ENCODE data around the gene JPH3. TPM values are rescaled to one million over a fixed set of nuclear protein-coding genes. Genes with fewer than 3 reads are reported as not detected.

JPH3 gene
- total RNA-seq, 1 experiment from 2014 or later: 1.4 TPM

- Histone ChIP-seq H3K4me1 (ENCODE audit: insufficient read depth, low read length, poor library complexity, severe bottlenecking) (no peaks in the 10 kb centered on the region), H3K9me3 (ENCODE audit: low read depth, low read length, poor library complexity, severe bottlenecking) (no peaks in the 10 kb centered on the region), H3K27me3 (replicated peaks; ENCODE audit: insufficient read depth, low read depth, low read length, poor library complexity) (peaks cover 4% of the 10 kb centered on the region), H3K27ac (ENCODE audit: low read depth, low read length, poor library complexity, severe bottlenecking) (no peak overlapping the region), H3K36me3 (ENCODE audit: insufficient read depth, low read length, poor library complexity, severe bottlenecking) (no peaks in the 10 kb centered on the region), H3K4me3 (ENCODE audit: low read depth, low read length, poor library complexity, severe bottlenecking) (no peak overlapping the region)
- intact Hi-C loops (cut with micrococcal nuclease; ENCODE audit: unreplicated experiment): no loop called here
- ChIA-PET CTCF (no interaction called here), POLR2A (ENCODE audit: low non-redundant PET) (no interaction called here)
- no TSS peak for BruUV-seq (replicated peaks)
- no peak for TF ChIP-seq EZH2 (IDR thresholded peaks at IDR 0.05; ENCODE audit: borderline replicate concordance, low read depth, low read length, poor library complexity, severe bottlenecking)
- TF ChIP-seq CTCF (conservative IDR thresholded peaks at IDR 0.05; ENCODE audit: low read depth, low read length): no peak
- DNase-seq (ENCODE audit: low spot score): no peak
Observed at GRCh38 chr16:87648236-87648635, 45.9 kb downstream of the JPH3 start.

GRCh38 chr16:87648698-87649487 is 46.6 kb downstream of the JPH3 start:
- ChIA-PET CTCF (no interaction called here), POLR2A (ENCODE audit: low non-redundant PET) (no interaction called here)
- H3K27me3 ChIP-seq (replicated peaks; ENCODE audit: insufficient read depth, low read depth, low read length, poor library complexity): peaks cover 4% of the 10 kb centered on the region
- no peak overlapping the region for H3K4me3 ChIP-seq (ENCODE audit: low read depth, low read length, poor library complexity, severe bottlenecking)
- no peak for DNase-seq (ENCODE audit: low spot score)
- H3K36me3 ChIP-seq (ENCODE audit: insufficient read depth, low read length, poor library complexity, severe bottlenecking): no peaks in the 10 kb centered on the region
- no peak for TF ChIP-seq CTCF (conservative IDR thresholded peaks at IDR 0.05; ENCODE audit: low read depth, low read length)
- no peak overlapping the region for H3K27ac ChIP-seq (ENCODE audit: low read depth, low read length, poor library complexity, severe bottlenecking)
- no peaks in the 10 kb centered on the region for H3K9me3 ChIP-seq (ENCODE audit: low read depth, low read length, poor library complexity, severe bottlenecking)
- intact Hi-C loops (cut with micrococcal nuclease; ENCODE audit: unreplicated experiment): no loop called here
- no TSS peak for BruUV-seq (replicated peaks)
- no peaks in the 10 kb centered on the region for H3K4me1 ChIP-seq (ENCODE audit: insufficient read depth, low read length, poor library complexity, severe bottlenecking)

GRCh38 chr16:87652386-87652785 is 50.1 kb downstream of the JPH3 start:
- Histone ChIP-seq H3K36me3 (ENCODE audit: insufficient read depth, low read length, poor library complexity, severe bottlenecking) (no peaks in the 10 kb centered on the region), H3K27ac (ENCODE audit: low read depth, low read length, poor library complexity, severe bottlenecking) (no peak overlapping the region), H3K9me3 (ENCODE audit: low read depth, low read length, poor library complexity, severe bottlenecking) (no peaks in the 10 kb centered on the region), H3K27me3 (replicated peaks; ENCODE audit: insufficient read depth, low read depth, low read length, poor library complexity) (peaks cover 4% of the 10 kb centered on the region), H3K4me1 (ENCODE audit: insufficient read depth, low read length, poor library complexity, severe bottlenecking) (no peaks in the 10 kb centered on the region), H3K4me3 (ENCODE audit: low read depth, low read length, poor library complexity, severe bottlenecking) (no peak overlapping the region)
- DNase-seq (ENCODE audit: low spot score): no peak
- no TSS peak for BruUV-seq (replicated peaks)
- TF ChIP-seq CTCF (conservative IDR thresholded peaks at IDR 0.05; ENCODE audit: low read depth, low read length): no peak
- TF ChIP-seq EZH2 (IDR thresholded peaks at IDR 0.05; ENCODE audit: borderline replicate concordance, low read depth, low read length, poor library complexity, severe bottlenecking): no peak
- ChIA-PET CTCF (no interaction called here), POLR2A (ENCODE audit: low non-redundant PET) (no interaction called here)
- intact Hi-C loops (cut with micrococcal nuclease; ENCODE audit: unreplicated experiment): no loop called here

All from A673 (cell line).